ENCODE measurements around the gene NDUFB11.

GRCh38 chrX:47156611-47157520, 12.4 kb upstream of the NDUFB11 start:
- TF ChIP-seq CTCF (IDR thresholded peaks at IDR 0.05): no peak
- no peak for TF ChIP-seq EZH2 (IDR thresholded peaks at IDR 0.05; ENCODE audit: borderline replicate concordance, insufficient read depth, low read depth, low read length, poor library complexity, severe bottlenecking)

Measured in B cell (primary cell).